GM18526 (cell line): ENCODE data around the gene OR4X1.

ENCODE experiments used
- POLR2A ChIP-seq: IDR thresholded peaks from 3 replicates; pipeline ENCODE4 v1.6.1; 2011; ENCODE audit not compliant: insufficient read length; ENCODE audit errors: extremely low read depth

OR4X1 gene

GRCh38 chr11:48263423-48263911 is at the start of gene OR4X1:
OR4X1 (plus strand) TSS chr11:48263861; CDS start chr11:48263861, 0 bp downstream.
- TF ChIP-seq POLR2A: no peak

- TF ChIP-seq POLR2A: no peak
These were observed 47.2 kb upstream of the OR4X1 start, which contains the start of gene OR4B1 for GRCh38 chr11:48216510-48216909. OR4B1 (plus strand) TSS chr11:48216810; CDS start chr11:48216810, 0 bp downstream.

- TF ChIP-seq POLR2A: no peak
These were observed 34.9 kb upstream of the OR4X1 start for GRCh38 chr11:48228761-48229160.

GRCh38 chr11:48237727-48238126 is 25.9 kb upstream of the OR4X1 start:
- no peak for TF ChIP-seq POLR2A

- TF ChIP-seq POLR2A: no peak
These were observed 21.2 kb upstream of the OR4X1 start for GRCh38 chr11:48242501-48242900.

- no peak for TF ChIP-seq POLR2A
These were observed 18.9 kb upstream of the OR4X1 start, which contains the start of gene OR4X2 for GRCh38 chr11:48244804-48245203. OR4X2 (plus strand) TSS chr11:48245104; CDS start chr11:48245104, 0 bp downstream.

- TF ChIP-seq POLR2A: no peak
These were observed 14.8 kb upstream of the OR4X1 start for GRCh38 chr11:48248902-48249301.

- no peak for TF ChIP-seq POLR2A
These were observed 2.1 kb upstream of the OR4X1 start for GRCh38 chr11:48261600-48261999.

- TF ChIP-seq POLR2A: no peak
These were observed 7.0 kb downstream of the OR4X1 start for GRCh38 chr11:48270621-48271020.

- no peak for TF ChIP-seq POLR2A
These were observed 8.9 kb downstream of the OR4X1 start for GRCh38 chr11:48272606-48273005.

GRCh38 chr11:48305923-48306322 is 42.3 kb downstream of the OR4X1 start, which contains the start of gene OR4S1:
OR4S1 (plus strand) TSS chr11:48306223; CDS start chr11:48306223, 0 bp downstream.
- no peak for TF ChIP-seq POLR2A

GRCh38 chr11:48307760-48308386 is 44.2 kb downstream of the OR4X1 start:
- TF ChIP-seq POLR2A: no peak
